ENCODE measurements around the gene CSK. TPM values are rescaled to one million over a fixed set of nuclear protein-coding genes. Genes with fewer than 3 reads are reported as not detected.

CSK gene
- total and polyA plus RNA-seq, 2 donors (not counting 1 experiment from before 2014, with no cell fraction given): 325 to 651 TPM

DNA sequence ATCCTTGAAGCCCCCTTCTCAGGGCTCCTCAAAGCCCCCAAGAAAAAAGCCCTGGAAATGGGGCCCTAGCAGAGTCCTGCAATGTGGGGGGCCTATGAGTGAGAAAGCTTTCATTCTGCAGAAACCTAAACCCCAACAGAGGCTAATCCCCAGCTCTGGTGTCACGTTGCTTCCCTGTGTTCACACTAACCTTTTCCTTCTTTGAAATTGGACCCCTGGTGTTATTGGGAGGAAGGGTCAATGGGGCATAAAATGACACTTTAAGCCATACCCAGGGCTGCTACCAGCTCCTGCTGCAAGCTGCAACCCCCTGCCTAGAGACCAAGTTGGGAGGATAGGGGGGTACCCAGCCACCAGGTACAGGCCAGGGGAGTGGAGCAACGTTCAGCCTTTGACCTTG, 31.1 kb upstream of the CSK start:
- no peaks in the 10 kb centered on the region for H3K79me2 ChIP-seq (ENCODE audit: control insufficient read depth, insufficient read depth, low read length)
- H2AFZ ChIP-seq (ENCODE audit: insufficient read depth, low read depth, low read length, poor library complexity, severe bottlenecking): no peak overlapping the region
- H3K4me3 ChIP-seq (ENCODE audit: control extremely low read depth in 1 of 5, extremely low read depth in 1 of 5, insufficient read depth in 1 of 5, low read depth in 2 of 5, low read length in 4 of 5): no peak overlapping the region
- CTCF ChIA-PET: no interaction called here
- no peak overlapping the region for H3K27ac Mint-ChIP-seq
- TF ChIP-seq EZH2 (IDR thresholded peaks at IDR 0.05; ENCODE audit: borderline replicate concordance, insufficient read depth, low read depth, low read length, poor library complexity, severe bottlenecking): no peak
- TF ChIP-seq CTCF (IDR thresholded peaks at IDR 0.05): no peak
- H3K9me3 ChIP-seq (ENCODE audit: control extremely low read depth in 1 of 3, control insufficient read depth in 2 of 3, insufficient read depth in 1 of 3, low read length in 2 of 3): no peaks in the 10 kb centered on the region
- ATAC-seq (ENCODE audit: low read depth): no peak
- POLR2A ChIA-PET: no interaction called here
- no peak overlapping the region for H3K4me2 ChIP-seq (replicated peaks; ENCODE audit: low read depth, low read length, poor library complexity, severe bottlenecking)
- H3K4me3 Mint-ChIP-seq: no peak overlapping the region
- DNase-seq: no peak
- no peak overlapping the region for H3K9ac ChIP-seq (ENCODE audit: low read length)
- no peaks in the 10 kb centered on the region for H3K27me3 ChIP-seq (replicated peaks in 1 of 4; ENCODE audit: control extremely low read depth in 1 of 4, control insufficient read depth in 3 of 4, insufficient read depth in 4 of 4, low read length in 3 of 4)
- no peaks in the 10 kb centered on the region for H3K4me1 ChIP-seq (ENCODE audit: control insufficient read depth in 2 of 2, insufficient read depth in 2 of 2, low read length in 2 of 2)
- no peak overlapping the region for H3K27ac ChIP-seq (ENCODE audit: low read length in 2 of 2)
- H3K9me3 Mint-ChIP-seq (ENCODE audit: insufficient read depth): no peaks in the 10 kb centered on the region
- H3K4me1 Mint-ChIP-seq: no peaks in the 10 kb centered on the region
- intact Hi-C loops (cut with micrococcal nuclease): no loop called here
- 27% methylated on average over 1 of the region's 2 CpGs for WGBS (ENCODE audit: insufficient coverage)
- no peaks in the 10 kb centered on the region for H3K36me3 ChIP-seq (replicated peaks in 1 of 2; ENCODE audit: control extremely low read depth in 1 of 2, control insufficient read depth in 1 of 2, extremely low read depth in 1 of 2, insufficient read depth in 2 of 2, low read length in 1 of 2)
- no peaks in the 10 kb centered on the region for H4K20me1 ChIP-seq (ENCODE audit: control insufficient read depth, insufficient read depth, low read length, poor library complexity, severe bottlenecking)
- H3K27me3 Mint-ChIP-seq: peaks cover 9% of the 10 kb centered on the region

GRCh38 chr15:74752011-74752410, 29.9 kb upstream of the CSK start:
- H3K4me2 ChIP-seq (replicated peaks; ENCODE audit: low read depth, low read length, poor library complexity, severe bottlenecking): no peak overlapping the region
- no peak for DNase-seq
- no peak for ATAC-seq (ENCODE audit: low read depth)
- no peaks in the 10 kb centered on the region for H3K4me1 ChIP-seq (ENCODE audit: control insufficient read depth in 2 of 2, insufficient read depth in 2 of 2, low read length in 2 of 2)
- ChIA-PET CTCF (interaction anchor here (1.2 kb wide), 1 partner anchor 10 kb away, joined by 3 read pairs; no protein-coding TSS in a partner anchor), POLR2A (no interaction called here)
- H3K9me3 Mint-ChIP-seq (ENCODE audit: insufficient read depth): no peaks in the 10 kb centered on the region
- no peak overlapping the region for H3K27ac ChIP-seq (ENCODE audit: low read length in 2 of 2)
- H3K79me2 ChIP-seq (ENCODE audit: control insufficient read depth, insufficient read depth, low read length): no peaks in the 10 kb centered on the region
- no peak for TF ChIP-seq EZH2 (IDR thresholded peaks at IDR 0.05; ENCODE audit: borderline replicate concordance, insufficient read depth, low read depth, low read length, poor library complexity, severe bottlenecking)
- no peak for TF ChIP-seq CTCF (IDR thresholded peaks at IDR 0.05)
- H3K4me3 Mint-ChIP-seq: no peak overlapping the region
- no peaks in the 10 kb centered on the region for H4K20me1 ChIP-seq (ENCODE audit: control insufficient read depth, insufficient read depth, low read length, poor library complexity, severe bottlenecking)
- no peak overlapping the region for H2AFZ ChIP-seq (ENCODE audit: insufficient read depth, low read depth, low read length, poor library complexity, severe bottlenecking)
- no peak overlapping the region for H3K9ac ChIP-seq (ENCODE audit: low read length)
- intact Hi-C loops (cut with micrococcal nuclease): no loop called here
- H3K4me1 Mint-ChIP-seq: no peaks in the 10 kb centered on the region
- H3K9me3 ChIP-seq (ENCODE audit: control extremely low read depth in 1 of 3, control insufficient read depth in 2 of 3, insufficient read depth in 1 of 3, low read length in 2 of 3): no peaks in the 10 kb centered on the region
- no peak overlapping the region for H3K4me3 ChIP-seq (ENCODE audit: control extremely low read depth in 1 of 5, extremely low read depth in 1 of 5, insufficient read depth in 1 of 5, low read depth in 2 of 5, low read length in 4 of 5)
- peaks cover 16% of the 10 kb centered on the region for H3K27me3 Mint-ChIP-seq
- no peaks in the 10 kb centered on the region for H3K27me3 ChIP-seq (replicated peaks in 1 of 4; ENCODE audit: control extremely low read depth in 1 of 4, control insufficient read depth in 3 of 4, insufficient read depth in 4 of 4, low read length in 3 of 4)
- no peak overlapping the region for H3K27ac Mint-ChIP-seq
- WGBS (ENCODE audit: insufficient coverage): 93% methylated on average over 8 of the region's 8 CpGs
- H3K36me3 ChIP-seq (replicated peaks in 1 of 2; ENCODE audit: control extremely low read depth in 1 of 2, control insufficient read depth in 1 of 2, extremely low read depth in 1 of 2, insufficient read depth in 2 of 2, low read length in 1 of 2): no peaks in the 10 kb centered on the region

Data from B cell (primary cell).